ELF-1 (cell line): ENCODE results near the gene RAI1.

Experiments
- DNase-seq: peaks from one replicate; pipeline ENCODE4 v3.0.0-alpha.2; 2016; ENCODE audit warnings: low read depth, low spot score

The RAI1 gene

DNA sequence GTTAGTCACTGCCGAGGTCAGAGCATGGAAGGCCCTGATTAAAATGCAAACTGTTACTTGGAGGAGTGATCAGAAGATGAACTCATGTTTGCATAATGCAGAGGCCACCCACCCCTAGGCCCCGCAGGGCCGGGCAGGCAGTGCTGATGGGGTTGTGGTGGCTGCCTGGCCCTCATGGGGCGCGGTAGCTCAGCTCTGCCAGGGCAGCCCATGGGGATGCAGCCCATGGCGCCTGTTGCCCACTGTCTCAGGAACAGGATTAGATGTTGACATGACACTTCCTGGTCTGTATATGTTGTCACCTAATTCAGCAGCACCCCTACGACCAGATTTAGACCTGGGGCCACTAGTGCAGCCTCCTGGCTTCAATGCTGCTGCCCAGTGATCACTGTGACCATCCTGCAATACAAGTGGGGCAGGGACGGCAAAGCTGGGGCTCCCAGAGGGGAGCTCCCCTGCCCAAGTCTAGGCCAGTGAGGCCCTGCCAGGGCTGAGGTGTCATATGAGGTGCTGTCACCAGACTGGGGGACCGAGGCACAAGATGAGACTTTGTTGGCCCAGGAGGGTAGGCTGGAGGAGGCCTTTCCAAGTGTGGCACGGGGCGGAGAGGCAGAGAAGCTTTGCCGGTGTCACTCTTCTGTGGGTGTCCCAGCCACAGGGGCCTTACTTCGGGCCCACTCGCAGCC, 49.1 kb downstream of the RAI1 start:
- no peak for DNase-seq

DNA sequence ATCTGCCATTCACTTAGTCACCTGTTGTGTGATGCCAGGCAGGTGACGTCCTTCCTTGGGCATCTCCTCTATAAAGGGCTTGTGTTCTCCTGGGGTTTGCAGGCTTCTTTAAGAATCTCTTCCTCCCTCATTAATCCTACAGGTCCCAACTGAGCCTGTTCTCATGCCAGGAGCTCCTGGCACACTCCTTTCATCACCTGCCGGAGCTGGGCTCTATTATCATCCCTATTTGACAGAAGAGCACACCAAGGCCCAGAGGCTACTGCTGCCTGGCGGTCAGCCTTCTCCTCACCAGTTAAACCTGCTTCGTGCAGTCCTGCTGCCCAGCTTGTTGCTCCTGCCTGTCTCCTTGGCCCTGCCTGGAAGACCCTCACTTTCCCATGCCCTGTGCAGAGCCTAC, 51.2 kb downstream of the RAI1 start:
- DNase-seq, result no peak

DNA sequence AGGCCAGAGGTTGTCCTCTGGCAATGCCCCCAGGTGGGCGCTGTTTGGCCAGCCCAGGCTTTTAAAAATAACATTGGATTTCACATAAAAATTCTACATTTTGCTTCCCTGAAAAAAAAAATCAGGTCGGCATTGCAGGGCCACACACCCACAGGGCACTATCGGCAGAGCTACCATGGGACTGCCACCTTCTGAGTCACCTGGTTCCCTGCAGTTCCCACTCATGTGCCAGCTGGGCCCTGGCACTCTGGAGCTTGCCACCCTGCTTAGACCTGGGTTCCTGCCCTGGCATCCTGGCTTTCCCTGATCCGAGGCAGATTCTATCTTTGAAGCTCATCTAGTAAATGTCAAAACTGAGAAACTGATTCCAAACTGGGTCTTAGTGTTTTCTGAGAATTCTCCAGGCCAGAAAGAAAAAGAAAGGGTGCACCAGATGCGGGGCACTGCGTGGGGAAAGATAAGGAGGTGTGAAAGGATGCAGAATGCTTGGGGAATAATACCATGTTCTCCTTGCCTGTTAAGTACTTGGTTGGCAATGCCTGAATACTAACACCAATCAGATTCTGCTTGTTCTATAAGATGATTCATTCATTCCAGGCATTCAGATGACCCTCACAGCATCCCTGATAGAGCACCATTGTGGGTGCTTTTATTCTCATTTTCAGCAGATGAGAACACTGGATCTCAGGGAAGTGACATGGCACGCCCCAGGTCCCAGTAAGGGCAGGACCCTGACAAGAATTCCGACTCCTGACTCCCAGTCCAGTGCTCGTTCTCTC, 51.8 kb downstream of the RAI1 start:
- no peak for DNase-seq

DNA sequence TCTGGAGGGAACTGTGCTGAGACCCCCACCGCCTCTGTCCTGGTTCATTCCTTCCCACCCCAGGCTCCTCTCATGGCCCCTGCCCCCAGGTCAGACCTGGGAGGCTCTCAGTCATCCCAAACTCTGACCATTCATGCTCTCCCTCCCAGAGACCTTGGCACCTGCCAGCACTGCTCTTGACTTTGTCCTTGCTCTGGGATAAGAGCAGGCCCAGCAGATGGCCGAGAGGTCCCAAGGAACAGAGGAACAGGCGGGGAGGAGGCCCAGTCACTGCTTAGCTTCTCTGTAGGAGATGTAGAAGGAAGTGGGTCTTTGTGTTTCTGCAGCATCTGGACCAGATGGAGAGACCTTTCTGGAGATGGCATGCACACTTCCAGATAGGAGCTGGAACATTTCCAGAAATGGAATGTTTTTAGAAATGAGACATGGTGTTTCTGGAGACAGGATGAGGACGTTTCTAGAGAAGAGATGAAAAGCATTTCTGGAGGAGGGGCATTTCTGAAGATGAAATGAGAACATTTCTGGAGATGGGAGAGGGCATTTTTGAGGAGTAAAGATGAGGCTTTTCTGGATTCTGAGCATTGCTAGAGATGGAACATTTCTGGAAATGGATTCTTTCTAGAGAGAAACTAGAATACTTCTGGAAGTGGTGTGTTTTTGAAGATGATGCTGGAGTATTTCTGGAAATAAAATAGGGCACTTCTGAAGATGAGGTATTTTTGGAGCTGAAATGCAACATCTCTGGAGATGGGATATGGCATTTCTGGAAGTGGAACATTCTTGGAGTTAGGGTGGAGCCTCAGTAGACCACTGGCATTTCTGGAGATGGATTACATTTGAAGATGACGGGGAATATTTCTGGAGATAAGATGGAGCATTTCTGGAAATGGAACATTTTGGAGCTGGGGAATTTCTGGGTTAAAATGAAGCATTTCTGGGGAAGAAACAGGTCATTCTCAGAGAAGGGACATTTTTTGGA, 55.2 kb downstream of the RAI1 start:
- DNase-seq, result no peak

DNA sequence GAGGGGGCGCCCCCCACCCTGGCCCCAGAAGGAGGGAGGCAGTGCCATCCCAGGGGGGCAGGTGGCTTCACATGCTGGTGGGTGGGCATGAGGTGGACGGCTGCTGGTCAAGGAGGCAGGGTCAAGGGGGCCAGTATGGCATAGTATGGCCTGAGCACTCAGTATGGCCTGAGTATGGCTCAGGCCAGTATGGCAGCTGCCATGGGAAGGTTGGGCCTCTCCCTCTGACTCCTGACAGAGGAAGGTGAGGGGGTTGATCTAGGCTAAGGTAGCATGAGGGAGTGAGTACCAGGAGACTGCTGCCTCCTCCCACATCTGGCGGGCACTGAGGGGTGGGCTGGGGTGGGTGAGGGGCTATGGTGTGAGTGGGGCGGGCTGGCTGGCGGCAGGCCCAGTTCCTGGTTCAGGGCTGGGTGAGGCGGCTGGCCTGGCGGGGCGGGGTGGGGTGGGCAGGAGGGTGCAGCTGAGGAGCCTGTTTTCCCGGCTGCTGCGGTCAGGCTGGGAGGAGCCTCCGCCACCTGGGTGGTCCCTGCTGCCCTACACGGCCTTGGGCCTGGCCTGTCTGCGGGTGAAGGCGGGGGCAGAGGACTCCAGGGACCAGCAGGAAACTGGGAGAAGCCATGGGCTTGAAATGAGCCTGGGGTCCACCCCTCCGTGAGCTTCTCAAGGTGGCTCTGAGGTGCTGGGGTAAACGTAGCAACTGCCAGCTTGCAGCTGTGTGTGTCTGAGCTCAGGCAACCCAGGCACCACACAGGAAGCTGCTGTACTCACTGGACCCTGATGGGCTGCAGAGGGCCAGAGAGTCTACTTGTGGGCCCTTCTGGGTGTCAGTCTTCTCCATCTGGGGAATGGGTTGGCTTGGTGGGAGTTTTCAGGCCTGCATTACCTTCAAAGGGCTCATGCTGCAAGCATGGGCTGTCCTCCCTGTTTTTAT, 57.0 kb downstream of the RAI1 start:
- peak; percentile 50 for DNase-seq

DNA sequence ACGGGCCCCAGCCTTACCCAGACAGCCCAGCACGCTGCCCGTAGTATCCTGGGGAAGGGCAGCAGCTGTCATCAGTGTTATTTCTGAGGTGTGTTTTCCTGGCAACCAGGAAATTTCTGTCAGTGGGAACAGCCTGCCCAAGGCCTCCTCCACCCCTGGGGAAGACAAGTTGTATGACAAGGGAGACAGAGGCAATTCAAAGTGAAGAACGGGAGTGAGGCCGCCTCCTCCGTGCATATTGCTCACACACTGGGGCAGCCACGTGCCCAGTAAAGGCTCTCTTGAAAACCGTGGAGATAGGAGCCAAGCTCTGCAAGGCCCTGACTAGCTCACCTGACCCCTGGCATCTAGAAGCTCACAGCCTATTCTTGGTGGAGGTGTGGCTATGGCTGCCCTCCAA, 57.6 kb downstream of the RAI1 start:
- DNase-seq, result no peak

DNA sequence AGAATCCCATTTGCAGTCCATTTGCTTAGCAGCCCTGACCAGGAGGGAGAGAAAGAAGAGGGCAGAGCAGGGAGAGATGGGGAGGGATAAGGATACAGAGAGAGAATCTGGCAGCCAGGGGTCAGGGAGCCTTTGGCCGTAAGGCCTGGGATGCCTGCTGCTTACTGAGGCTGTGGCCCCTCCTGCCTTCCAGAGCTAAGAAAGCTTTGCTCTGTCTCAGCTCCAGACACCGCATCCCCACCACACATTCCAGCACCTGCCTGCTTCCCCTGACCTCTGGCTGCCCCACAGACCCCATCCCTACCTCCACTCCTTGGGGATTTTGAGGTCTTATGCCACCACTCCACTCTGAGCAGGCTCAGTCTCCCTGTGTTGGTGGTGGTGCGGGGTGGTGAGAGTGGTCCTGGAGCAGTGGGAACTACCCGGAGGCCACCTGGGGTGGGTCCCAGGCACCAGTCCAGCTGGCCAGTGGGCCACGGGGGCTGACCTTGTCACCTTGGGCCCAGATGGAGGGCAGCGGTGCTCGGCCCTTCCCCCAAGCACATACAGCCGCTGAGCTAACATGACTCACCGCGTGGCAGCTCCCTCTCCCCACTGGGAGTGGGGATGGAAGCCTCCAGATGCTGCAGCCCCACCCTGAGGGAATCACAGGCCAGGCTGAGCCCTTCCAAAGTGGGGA, 58.3 kb downstream of the RAI1 start:
- DNase-seq, result peak; percentile 39

DNA sequence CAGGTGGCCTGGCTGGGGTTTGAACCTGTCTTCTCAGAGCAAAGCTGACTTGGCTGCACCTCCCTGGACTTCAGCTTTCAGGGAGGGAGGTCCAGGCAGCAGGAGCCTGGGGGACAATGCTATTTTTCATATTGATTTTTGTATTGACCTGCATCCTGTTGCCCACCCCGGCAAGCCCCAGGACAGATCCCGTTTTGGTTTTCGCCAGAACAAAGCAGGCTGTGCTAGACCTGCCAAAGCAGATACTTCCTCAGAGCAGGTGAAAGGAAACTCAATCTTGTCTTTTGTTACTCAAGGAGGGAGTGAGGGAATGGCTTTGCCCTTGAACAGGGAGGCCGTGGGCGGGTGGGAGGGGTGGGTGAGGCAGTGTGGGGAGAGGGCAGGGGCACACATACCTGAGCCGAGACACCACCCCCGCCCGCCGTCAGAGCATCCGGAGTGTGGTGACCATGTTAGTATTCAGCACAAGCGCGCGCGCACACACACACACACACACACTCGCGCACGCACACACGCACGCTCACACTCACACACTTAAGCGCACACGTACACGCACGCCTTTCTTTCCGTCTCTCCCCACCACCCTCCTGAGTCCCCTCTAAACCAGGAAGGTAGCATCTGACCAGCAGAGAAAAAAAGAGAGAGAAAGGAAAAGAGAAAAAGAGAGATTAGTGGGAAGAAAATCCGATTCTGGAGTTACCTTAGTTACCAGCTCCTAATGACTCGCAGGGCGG, 59.5 kb downstream of the RAI1 start:
- peak; percentile 31 for DNase-seq

DNA sequence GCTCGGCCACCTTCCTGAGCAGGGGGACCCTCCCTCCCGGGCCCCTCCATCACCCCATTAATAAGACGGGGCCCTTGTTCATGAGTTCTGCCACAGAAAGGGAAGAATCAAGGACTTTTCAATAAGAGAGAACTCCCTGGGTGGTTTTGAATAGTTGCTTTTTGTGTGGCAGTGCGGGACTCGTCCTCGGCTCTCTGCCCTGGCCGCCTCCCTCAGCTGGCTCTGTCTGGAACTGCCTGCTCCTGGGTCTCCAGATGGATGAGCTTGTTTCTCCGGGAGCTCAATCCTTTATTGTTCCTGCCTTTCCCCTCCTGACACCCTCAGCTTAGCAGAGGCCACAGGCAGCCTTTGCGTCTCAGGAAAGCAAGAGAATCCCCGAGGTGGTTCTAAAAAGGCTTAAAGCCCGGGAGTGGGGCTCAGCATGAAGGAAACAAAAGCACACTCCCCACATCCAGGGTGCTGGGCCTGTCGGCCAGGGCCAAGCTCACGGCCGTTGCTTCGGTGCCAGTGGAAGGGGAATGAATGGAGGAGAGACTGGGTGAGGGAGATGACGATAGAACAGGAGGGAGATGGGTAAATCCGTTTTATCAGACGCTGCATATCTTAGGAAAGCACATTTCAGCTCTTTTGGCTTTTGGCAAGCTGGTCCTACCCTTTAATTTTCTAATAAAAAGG, 60.2 kb downstream of the RAI1 start:
- DNase-seq, result peak; percentile 67

DNA sequence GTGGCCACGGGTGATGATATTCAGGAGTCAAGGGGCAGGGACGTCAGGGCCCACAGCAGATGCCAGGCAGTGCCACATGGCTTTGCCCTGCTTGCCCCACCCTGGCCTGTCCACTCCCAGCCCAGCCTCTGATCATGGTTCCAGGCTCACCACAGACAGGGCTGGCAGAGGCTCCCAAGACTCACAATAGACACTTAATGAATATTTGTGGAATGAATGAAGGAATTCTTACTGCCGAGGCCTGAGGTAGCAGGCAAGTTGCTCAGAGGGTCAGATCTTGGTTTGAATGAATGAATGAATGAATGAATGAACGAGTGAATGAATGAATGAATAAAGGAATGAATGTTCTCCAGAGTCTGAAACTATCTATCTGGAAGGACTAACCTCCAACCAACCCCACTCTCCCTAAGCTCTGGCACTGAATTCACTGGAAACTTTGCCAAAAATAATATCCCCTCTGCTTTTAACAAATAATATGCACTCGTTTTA, 60.9 kb downstream of the RAI1 start:
- no peak for DNase-seq

DNA sequence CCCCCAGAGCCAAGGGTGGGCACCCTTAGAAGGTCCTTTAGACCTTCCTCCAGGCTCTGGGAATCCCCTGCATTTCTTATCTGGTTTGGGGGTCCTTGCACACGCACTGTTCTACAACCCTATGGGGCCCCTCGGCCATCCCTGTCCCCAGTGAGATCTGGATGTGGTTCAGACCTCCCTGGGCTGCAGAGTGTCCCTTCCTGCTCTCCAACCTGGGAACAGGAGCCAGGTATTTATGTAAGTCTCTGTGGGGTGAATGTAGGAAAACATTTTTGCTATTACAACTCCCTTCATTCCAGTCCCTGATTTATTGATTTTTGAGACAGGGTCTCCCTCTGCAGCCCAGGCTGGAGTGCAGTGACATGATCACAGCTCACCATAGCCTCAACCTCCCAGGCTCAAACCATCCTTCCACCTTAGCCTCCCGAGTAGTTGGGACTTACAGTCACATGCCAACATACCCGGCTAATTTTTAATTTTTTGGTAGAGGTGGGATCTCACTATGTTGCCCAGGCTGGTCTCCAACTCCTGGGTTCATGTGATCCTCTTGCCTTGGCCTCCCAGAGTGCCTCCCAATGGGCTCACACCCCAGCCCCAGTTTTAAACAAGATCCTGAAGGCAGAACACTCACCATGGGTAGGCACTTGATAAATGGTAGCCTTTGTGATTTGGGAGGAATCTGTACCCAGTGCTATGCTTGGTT, 61.6 kb downstream of the RAI1 start:
- no peak for DNase-seq

DNA sequence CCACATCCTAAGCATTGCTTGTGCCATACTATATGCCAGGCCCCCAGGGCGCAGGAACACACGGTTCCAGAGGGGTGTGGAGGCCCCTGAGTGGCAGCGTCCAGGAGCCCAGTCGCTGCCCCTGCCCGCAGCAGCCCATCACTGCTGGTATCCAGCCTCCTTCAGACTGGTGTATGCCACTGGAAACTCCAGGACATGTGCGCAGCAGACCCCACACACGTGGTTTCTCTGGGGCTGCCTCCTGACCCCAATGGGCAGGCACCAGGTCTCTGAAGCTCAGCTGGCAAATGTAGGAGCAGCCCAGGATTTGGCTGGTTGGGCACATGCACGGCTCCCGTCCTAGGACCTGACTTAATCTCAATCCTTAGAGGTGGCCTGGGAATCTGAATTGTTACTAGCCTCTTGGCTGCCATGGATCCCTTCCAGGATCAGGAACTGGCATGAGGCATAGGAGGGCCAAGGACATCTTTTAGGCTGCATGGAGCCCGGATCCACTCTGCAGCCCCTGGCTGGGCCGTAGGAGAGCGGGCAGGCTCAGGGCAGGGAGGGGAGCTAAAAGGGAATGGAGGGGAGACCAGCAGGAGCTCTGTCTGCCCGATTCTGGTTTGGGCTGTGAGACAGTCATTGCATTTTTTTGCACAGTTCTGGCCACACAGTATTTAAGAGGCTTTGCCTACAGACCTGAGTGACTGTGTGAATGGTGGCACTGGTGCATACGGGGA, 62.3 kb downstream of the RAI1 start:
- DNase-seq, result no peak

DNA sequence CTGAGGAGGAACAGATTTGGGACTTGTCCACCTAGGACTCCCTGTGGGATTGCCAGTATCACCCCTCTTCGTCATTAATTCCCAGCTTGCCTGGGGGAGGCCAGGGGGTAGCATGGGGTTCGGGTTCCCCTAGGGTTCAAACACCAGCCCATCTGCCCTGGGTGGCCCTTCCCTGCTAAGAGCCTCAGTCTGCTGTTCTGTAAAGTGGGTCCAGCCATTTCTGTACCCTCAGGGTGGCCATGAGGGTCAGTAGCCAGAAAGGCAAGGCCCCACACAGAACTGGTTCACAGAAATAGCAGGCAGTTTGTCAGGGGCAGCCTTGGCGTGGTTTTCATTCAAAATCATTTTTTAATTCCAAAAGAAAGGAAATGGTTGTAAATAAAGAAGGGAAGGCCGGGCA, 62.9 kb downstream of the RAI1 start:
- no peak for DNase-seq

DNA sequence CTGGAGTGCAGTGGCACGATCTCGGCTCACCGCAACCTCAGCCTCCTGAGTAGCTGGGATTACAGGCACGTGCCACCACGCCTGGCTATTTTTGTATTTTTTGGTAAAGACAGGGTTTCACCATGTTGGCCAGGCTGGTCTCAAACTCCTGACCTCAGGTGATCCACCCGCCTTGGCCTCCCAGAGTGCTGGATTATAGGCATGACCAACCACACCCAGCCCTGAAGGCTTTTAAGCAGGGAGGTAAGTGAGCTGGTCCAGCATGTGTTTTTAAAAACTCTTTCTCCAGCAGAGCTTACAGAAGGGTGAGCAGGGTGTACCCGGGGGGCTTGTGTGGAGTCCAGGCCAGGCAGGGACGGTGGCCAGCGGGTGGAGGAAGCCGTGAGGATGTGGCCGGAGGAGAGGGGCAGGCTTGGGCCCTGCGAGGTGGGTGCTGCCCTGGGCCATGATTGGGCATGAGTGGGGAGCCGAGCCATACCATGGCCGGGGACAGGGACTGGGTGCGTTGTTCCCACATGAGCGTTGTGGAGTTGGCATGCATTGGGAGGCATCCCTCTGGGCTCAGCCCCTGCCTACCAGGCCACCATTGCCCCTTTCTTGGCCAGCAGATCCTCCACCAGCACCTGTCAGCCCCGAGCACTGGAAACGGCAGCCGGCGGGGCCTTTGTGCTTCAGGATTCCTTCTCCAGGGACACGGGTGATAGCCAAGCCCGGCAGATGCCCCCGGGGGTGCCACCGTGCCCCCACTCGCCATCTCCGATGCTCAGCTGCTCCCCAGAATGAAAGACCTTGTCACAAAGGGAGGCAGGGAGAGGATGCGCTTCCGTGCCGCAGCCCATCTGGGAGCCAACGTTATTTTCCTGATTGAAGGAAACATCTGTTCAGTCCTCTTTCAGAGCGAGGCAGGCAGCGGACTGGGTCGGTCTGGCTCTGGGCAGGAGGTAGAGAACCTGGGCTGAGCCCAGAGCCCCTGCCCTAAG, 64.5 kb downstream of the RAI1 start:
- no peak for DNase-seq

DNA sequence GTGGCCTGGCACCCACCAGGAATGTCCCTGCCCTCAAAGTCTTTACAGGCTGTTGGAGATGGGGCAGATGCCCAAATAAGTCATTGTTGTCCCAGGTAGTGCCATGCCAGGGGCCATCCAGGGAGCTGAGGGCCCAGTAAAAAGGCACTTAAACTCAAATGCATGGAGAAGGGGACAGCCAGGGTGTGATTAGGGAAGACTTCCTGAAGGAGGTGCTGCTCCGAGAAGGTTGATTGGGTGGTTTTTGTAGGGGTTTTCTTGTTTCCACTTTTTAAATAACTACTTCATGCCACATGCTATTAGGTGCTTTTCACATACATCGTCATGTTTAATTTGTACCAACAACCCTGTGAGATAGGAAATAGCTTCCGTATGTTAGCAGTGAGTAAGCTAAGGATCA, 66.9 kb downstream of the RAI1 start:
- DNase-seq, result no peak

DNA sequence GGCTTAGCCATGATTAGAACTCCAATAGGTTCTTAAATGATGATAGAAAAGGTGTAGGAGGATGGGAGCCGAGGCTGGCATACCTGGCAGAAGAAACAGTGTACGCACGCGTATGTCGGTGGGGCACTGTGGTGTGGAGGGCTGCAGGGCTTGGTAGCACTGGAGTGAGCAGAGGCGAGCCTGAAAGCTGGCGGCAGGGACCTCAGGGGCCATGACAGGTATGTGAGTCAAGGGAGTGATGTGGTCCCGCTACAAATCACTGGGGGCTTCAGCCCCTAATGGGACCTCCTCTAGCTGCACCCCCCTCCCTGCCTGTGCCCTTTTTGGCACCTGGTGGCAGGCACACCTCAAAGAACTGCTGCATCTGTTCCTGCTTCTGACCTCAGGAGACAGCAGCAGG, 67.3 kb downstream of the RAI1 start:
- DNase-seq, result no peak
